Spleen (tissue), 11 donors: Measurements from ENCODE around the gene EFNB2. TPM values are rescaled to one million over a fixed set of nuclear protein-coding genes. Genes with fewer than 3 reads are reported as not detected.

Experiments
- DNase-seq: peaks from one replicate; pipeline ENCODE4 v3.0.0-alpha.2; 2020
- H3K27ac ChIP-seq, 8 donors: fragments of 200-600 bp; sonication (generic) in 7 of 8; 1 replicate in 4 of 8; 2 replicates in 4 of 8; pipeline versions ENCODE4 v1.5.0 to v1.8.0; 2016 to 2021; ENCODE audit warnings: inconsistent platforms in 4 of 8, mild to moderate bottlenecking in 4 of 8, moderate library complexity in 1 of 8
- H3K27me3 ChIP-seq, 7 donors: fragments of 200-600 bp; sonication (generic) in 6 of 7; replicated peaks in 1 of 7; 1 replicate in 4 of 7; 2 replicates in 3 of 7; pipeline versions ENCODE4 v1.5.0 to v1.8.0; 2016 to 2021; ENCODE audit warnings: inconsistent platforms in 3 of 7, mild to moderate bottlenecking in 1 of 7
- H3K36me3 ChIP-seq, 6 donors: fragments of 200-600 bp; sonication (generic) in 5 of 6; 1 replicate in 4 of 6; 2 replicates in 2 of 6; pipeline versions ENCODE4 v1.5.0 to v1.8.0; 2016 to 2021; ENCODE audit warnings: inconsistent platforms in 2 of 6
- H3K4me1 ChIP-seq, 6 donors: fragments of 200-600 bp; sonication (generic) in 5 of 6; 1 replicate in 3 of 6; 2 replicates in 3 of 6; pipeline versions ENCODE4 v1.5.0 to v1.8.0; 2016 to 2021; ENCODE audit warnings: inconsistent platforms in 3 of 6
- H3K4me3 ChIP-seq, 8 donors: fragments of 200-600 bp; sonication (generic) in 7 of 8; 1 replicate in 4 of 8; 2 replicates in 4 of 8; pipeline versions ENCODE4 v1.5.0 to v1.8.0; 2016 to 2021; ENCODE audit warnings: inconsistent platforms in 4 of 8, mild to moderate bottlenecking in 4 of 8, moderate library complexity in 2 of 8
- H3K9me3 ChIP-seq, 8 donors: fragments of 200-600 bp; sonication (generic) in 7 of 8; 1 replicate in 4 of 8; 2 replicates in 4 of 8; pipeline versions ENCODE4 v1.5.0 to v1.8.0; 2016 to 2021; ENCODE audit warnings: inconsistent platforms in 4 of 8
- CTCF ChIP-seq, 11 experiments: fragments of 200-600 bp in 7 of 11; fragments of 450-650 bp in 4 of 11; sonication (generic) in 4 of 11; IDR thresholded peaks in 8 of 11; conservative IDR thresholded peaks in 3 of 11; 1 replicate in 7 of 11; 2 replicates in 4 of 11; pipeline versions ENCODE4 v1.4.0 to v1.8.0; 2016 to 2021; ENCODE audit warnings: antibody characterized with exemption in 11 of 11, inconsistent platforms in 4 of 11, mild to moderate bottlenecking in 1 of 11
- POLR2A ChIP-seq, 3 donors: fragments of 450-650 bp; IDR thresholded peaks; one replicate each; pipeline ENCODE4 v1.5.1; 2017; ENCODE audit warnings: antibody characterized with exemption in 3 of 3, mild to moderate bottlenecking in 1 of 3
- POLR2AphosphoS5 ChIP-seq, 3 donors: sonication (generic); formaldehyde crosslinking; IDR thresholded peaks; one replicate each; pipeline ENCODE4 v1.5.1; 2017; ENCODE audit warnings: antibody characterized with exemption in 3 of 3
- WGBS, 5 donors: extraction: QIAGEN DNeasy Blood & Tissue Kit in 3 of 5; methylation state at CpG; one replicate each; pipeline versions ENCODE4 v1.1.5 to v1.1.7; 2013 to 2018; 5-methylcytosine and 5-hydroxymethylcytosine counted together
- intact Hi-C: fragments of 100-400 bp; cut with DNase I; formaldehyde crosslinking; loops from one replicate; pipeline ENCODE4 v1.15.0; 2023; ENCODE audit warnings: low total_unique reads
- polyA plus RNA-seq, 3 donors: library from polyadenylated mRNA; stranded (reverse); fragments of 200-250 nt; gene quantifications; one replicate each; pipeline ENCODE4 v1.2.1, GENCODE V29; 2013
- total RNA-seq, 7 donors: library from RNA; depleted of rRNA in 3 of 7; stranded (reverse); fragments of >200 nt in 3 of 7; fragmentation: NEBNext Ultra II Directional in 4 of 7; extraction: Animal tissue kit (Norgen Biotek cat#: 25700) in 4 of 7; gene quantifications; one replicate each; pipeline versions ENCODE4 v1.1.0 to v1.2.1, GENCODE V29; 2016 to 2021
- donor health status: healthy with polysubstance abuse.
- donor health status: DM: no; HTN: no; CAD: no; lungs with moderate emphysema.
- donor health status: DM: no; HTN: no; CAD: no.
- donor health status: Bipolar disorder and iron deficiency.
- donor health status: healthy.
- donor health status: DM: no; HTN: no; CAD: no.
- donor health status: DM: yes; HTN: yes; CAD: no.

The EFNB2 gene
- total and polyA plus RNA-seq, 10 donors: 2.9 to 22.9 (median 16.0) TPM

GRCh38 chr13:106565127-106565775 is 29.8 kb upstream of the EFNB2 start:
- H3K27me3 ChIP-seq: no peaks in the 10 kb centered on the region
- H3K4me3 ChIP-seq: peak overlapping the region in 5 of 8 donors; percentile 74 to 98 (median 95)
- no peaks in the 10 kb centered on the region for H3K9me3 ChIP-seq
- DNase-seq: no peak
- H3K4me1 ChIP-seq: peaks cover 51 to 88% (median 79%) of the 10 kb centered on the region in 6 donors
- H3K27ac ChIP-seq: peak overlapping the region in 1 of 8 donors; percentile 18
- intact Hi-C loops: no loop called here
- no peak for TF ChIP-seq POLR2AphosphoS5 (IDR thresholded peaks at IDR 0.05)
- TF ChIP-seq POLR2A (IDR thresholded peaks at IDR 0.05): no peak
- TF ChIP-seq CTCF (IDR thresholded peaks at IDR 0.05 in 8 of 11, conservative IDR thresholded peaks at IDR 0.05 in 3 of 11): no peak
- WGBS, 5 donors: 24 to 33% (median 29%) methylated on average over 4 of the region's 4 CpGs
- H3K36me3 ChIP-seq: no peaks in the 10 kb centered on the region

- H3K27me3 ChIP-seq: no peaks in the 10 kb centered on the region
- intact Hi-C loops: no loop called here
- peak overlapping the region in 3 of 8 donors; percentile 31 to 55 (median 47) for H3K27ac ChIP-seq
- no peak for DNase-seq
- peaks cover 0 to 22% (median 18%) of the 10 kb centered on the region in 6 donors for H3K36me3 ChIP-seq
- no peaks in the 10 kb centered on the region for H3K9me3 ChIP-seq
- TF ChIP-seq POLR2AphosphoS5 (IDR thresholded peaks at IDR 0.05): no peak
- TF ChIP-seq CTCF (IDR thresholded peaks at IDR 0.05 in 8 of 11, conservative IDR thresholded peaks at IDR 0.05 in 3 of 11): no peak
- no peak for TF ChIP-seq POLR2A (IDR thresholded peaks at IDR 0.05)
- H3K4me3 ChIP-seq: no peak overlapping the region
- peaks cover 51 to 97% (median 83%) of the 10 kb centered on the region in 6 donors for H3K4me1 ChIP-seq
- 74 to 89% (median 79%) methylated on average over 1 of the region's 1 CpG for WGBS, 5 donors
Observed at GRCh38 chr13:106562301-106562700, 26.8 kb upstream of the EFNB2 start.

GRCh38 chr13:106561551-106562170 is 26.2 kb upstream of the EFNB2 start:
- 36 to 58% (median 43%) methylated on average over 6 of the region's 6 CpGs for WGBS, 5 donors
- TF ChIP-seq POLR2A (IDR thresholded peaks at IDR 0.05) (no peak), CTCF (IDR thresholded peaks at IDR 0.05 in 8 of 11, conservative IDR thresholded peaks at IDR 0.05 in 3 of 11) (no peak), POLR2AphosphoS5 (IDR thresholded peaks at IDR 0.05) (no peak)
- DNase-seq: no peak
- intact Hi-C loops: no loop called here
- Histone ChIP-seq H3K4me3 (peak overlapping the region in 1 of 8 donors; percentile 28), H3K27me3 (no peaks in the 10 kb centered on the region), H3K36me3 (peaks cover 0 to 29% (median 24%) of the 10 kb centered on the region in 6 donors), H3K27ac (peak overlapping the region in 4 of 8 donors; percentile 31 to 55 (median 39)), H3K9me3 (no peaks in the 10 kb centered on the region), H3K4me1 (peaks cover 51 to 95% (median 80%) of the 10 kb centered on the region in 6 donors)

GRCh38 chr13:106560821-106561220 is 25.4 kb upstream of the EFNB2 start:
- H3K27ac ChIP-seq: no peak overlapping the region

More at GRCh38 chr13:106560821-106561220, 25.4 kb upstream of the EFNB2 start:
- TF ChIP-seq POLR2A (IDR thresholded peaks at IDR 0.05): no peak
- no peak for TF ChIP-seq POLR2AphosphoS5 (IDR thresholded peaks at IDR 0.05)
- Histone ChIP-seq H3K4me1 (peaks cover 48 to 87% (median 72%) of the 10 kb centered on the region in 6 donors), H3K27me3 (no peaks in the 10 kb centered on the region), H3K9me3 (no peaks in the 10 kb centered on the region), H3K36me3 (peaks cover 0 to 37% (median 32%) of the 10 kb centered on the region in 6 donors), H3K4me3 (no peak overlapping the region)
- WGBS, 5 donors: 44 to 64% (median 53%) methylated on average over 1 of the region's 1 CpG
- no peak for DNase-seq
- intact Hi-C loops: no loop called here
